ENCODE results near the gene PDSS1. TPM values are rescaled to one million over a fixed set of nuclear protein-coding genes. Genes with fewer than 3 reads are reported as not detected.
A peak's percentile ranks its signal among the peaks of the same experiment; 100 is the strongest.
"Not testable (repeated sequence)": the region's sequence is repeated elsewhere in the genome, so short reads cannot be mapped to it uniquely, and the experiment has no call there.

Gene PDSS1
- total RNA-seq, 1 donor, result 9.2 TPM

DNA sequence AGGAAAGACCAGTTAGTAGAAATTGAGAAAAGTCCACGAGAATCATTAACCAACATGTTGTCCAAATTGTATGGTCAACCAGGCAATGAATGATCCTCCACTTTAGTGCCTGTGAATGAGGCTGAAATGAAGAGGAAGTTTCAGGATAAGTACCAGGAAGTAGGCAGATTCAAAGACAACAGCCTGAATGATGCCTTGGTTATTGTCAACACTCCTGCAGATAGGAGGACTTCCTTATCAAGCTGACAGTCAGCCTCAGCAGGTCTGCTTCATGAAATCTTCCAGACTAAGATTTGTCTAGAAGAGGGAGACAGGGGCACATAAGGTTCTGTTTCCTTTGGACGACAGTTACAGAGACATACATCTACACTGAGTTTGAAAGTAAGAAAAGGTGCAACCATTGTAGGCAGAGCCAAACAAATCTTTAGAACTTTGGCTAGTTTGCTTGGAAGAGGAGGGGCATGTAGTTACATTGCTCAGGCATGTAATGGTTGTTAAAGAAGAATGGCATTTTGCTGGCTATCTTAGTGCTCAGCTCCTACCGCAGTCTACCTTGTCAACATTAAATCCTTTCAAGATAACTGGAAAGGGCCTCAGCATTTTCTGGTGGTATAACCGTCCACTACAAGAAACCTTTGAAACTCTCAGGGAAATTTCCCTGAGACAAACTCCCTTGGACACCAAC lies 81.8 kb downstream of the PDSS1 start:
- TF ChIP-seq, protein P1, sequence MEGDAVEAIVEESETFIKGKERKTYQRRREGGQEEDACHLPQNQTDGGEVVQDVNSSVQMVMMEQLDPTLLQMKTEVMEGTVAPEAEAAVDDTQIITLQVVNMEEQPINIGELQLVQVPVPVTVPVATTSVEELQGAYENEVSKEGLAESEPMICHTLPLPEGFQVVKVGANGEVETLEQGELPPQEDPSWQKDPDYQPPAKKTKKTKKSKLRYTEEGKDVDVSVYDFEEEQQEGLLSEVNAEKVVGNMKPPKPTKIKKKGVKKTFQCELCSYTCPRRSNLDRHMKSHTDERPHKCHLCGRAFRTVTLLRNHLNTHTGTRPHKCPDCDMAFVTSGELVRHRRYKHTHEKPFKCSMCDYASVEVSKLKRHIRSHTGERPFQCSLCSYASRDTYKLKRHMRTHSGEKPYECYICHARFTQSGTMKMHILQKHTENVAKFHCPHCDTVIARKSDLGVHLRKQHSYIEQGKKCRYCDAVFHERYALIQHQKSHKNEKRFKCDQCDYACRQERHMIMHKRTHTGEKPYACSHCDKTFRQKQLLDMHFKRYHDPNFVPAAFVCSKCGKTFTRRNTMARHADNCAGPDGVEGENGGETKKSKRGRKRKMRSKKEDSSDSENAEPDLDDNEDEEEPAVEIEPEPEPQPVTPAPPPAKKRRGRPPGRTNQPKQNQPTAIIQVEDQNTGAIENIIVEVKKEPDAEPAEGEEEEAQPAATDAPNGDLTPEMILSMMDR (IDR thresholded peaks at IDR 0.05; ENCODE audit: insufficient read depth, low read length), result no peak
- no peak for DNase-seq (ENCODE audit: low read depth)

GRCh38 chr10:26780106-26780792 lies 82.7 kb downstream of the PDSS1 start:
- DNase-seq (ENCODE audit: low read depth), result no peak
- no peak overlapping the region for H3K4me3 ChIP-seq (ENCODE audit: low read depth, low read length)
- TF ChIP-seq, protein P1 (IDR thresholded peaks at IDR 0.05; ENCODE audit: insufficient read depth, low read length), result no peak

More for the DNA sequence above, 81.8 kb downstream of the PDSS1 start:
- no peak overlapping the region for H3K4me3 ChIP-seq (ENCODE audit: low read depth, low read length)

GRCh38 chr10:26780793-26781601 lies 83.5 kb downstream of the PDSS1 start:
- TF ChIP-seq, protein P1 (IDR thresholded peaks at IDR 0.05; ENCODE audit: insufficient read depth, low read length), result no peak
- H3K4me3 ChIP-seq (ENCODE audit: low read depth, low read length), result no peak overlapping the region
- peak; percentile 91 for DNase-seq (ENCODE audit: low read depth)

DNA sequence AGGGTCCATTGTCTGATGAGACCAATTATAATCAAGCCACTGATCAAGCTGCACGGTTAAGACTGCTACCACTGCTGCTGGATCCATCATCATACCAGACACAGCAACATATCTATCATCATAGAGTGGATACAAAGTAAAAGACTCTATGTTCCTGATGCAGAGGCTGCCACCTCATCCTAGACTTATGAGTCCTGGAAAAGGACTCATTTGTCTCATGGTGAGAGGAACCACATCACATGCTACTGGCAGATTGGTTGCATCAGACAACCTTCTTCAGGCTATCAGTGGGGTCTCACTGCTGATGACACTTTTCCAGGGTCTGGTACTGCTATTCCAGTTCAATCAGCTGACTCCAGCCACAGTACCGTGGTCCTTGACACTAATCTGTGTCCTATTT lies 84.3 kb downstream of the PDSS1 start:
- TF ChIP-seq, protein P1 (IDR thresholded peaks at IDR 0.05; ENCODE audit: insufficient read depth, low read length), result no peak
- DNase-seq (ENCODE audit: low read depth), result no peak
- no peak overlapping the region for H3K4me3 ChIP-seq (ENCODE audit: low read depth, low read length)

DNA sequence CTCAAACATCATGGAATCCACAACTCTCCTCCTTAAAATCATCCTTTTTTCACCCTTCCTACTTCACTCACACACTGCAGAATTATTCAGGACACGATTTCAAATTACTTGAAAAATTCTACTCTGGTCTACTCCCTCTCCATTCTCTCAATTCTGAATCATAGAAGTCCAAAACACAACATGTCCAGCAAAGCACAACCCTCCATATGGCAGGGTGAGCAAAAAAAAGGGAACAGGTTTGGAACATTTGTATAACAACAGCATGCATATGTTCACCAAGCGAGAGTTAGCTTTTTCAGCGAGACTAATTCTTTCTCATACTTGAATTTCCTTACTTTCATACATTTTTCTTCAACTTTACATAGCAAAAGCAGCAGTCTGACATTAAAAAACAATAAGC lies 89.9 kb downstream of the PDSS1 start:
- TF ChIP-seq, protein P1 (IDR thresholded peaks at IDR 0.05; ENCODE audit: insufficient read depth, low read length), result no peak
- no peak overlapping the region for H3K4me3 ChIP-seq (ENCODE audit: low read depth, low read length)
- DNase-seq (ENCODE audit: low read depth), result no peak

- not testable (repeated sequence) for DNase-seq (ENCODE audit: low read depth); H3K4me3 ChIP-seq (ENCODE audit: low read depth, low read length)
Measured at GRCh38 chr10:26789779-26790178, 92.3 kb downstream of the PDSS1 start.
